Endodermal cell (in vitro differentiated cells): ENCODE measurements around the gene REEP5. TPM values are rescaled to one million over a fixed set of nuclear protein-coding genes. Genes with fewer than 3 reads are reported as not detected.
"Not testable (repeated sequence)": the region's sequence is repeated elsewhere in the genome, so short reads cannot be mapped to it uniquely, and the experiment has no call there.

Experiments used
- DNase-seq: peaks from one replicate; pipeline ENCODE4 v3.0.0-alpha.2; 2017
- H3K27ac ChIP-seq: 2 replicates; pipeline ENCODE4 v1.5.1; 2013; ENCODE audit warnings: mild to moderate bottlenecking, low read depth, low read length, moderate library complexity
- H3K27me3 ChIP-seq: 2 replicates; pipeline ENCODE4 v1.6.1; 2013; ENCODE audit warnings: mild to moderate bottlenecking, low read length, moderate library complexity; ENCODE audit not compliant: insufficient read depth, control insufficient read depth, poor library complexity, severe bottlenecking
- H3K36me3 ChIP-seq: 2 replicates; pipeline ENCODE4 v1.7.0; 2013; ENCODE audit warnings: mild to moderate bottlenecking, low read length, moderate library complexity; ENCODE audit not compliant: control insufficient read depth, insufficient read depth
- H3K4me1 ChIP-seq: one replicate; pipeline ENCODE4 v1.7.0; 2013; ENCODE audit warnings: low read length; ENCODE audit not compliant: control insufficient read depth, insufficient read depth
- H3K4me3 ChIP-seq: 2 replicates; pipeline ENCODE4 v1.5.1; 2013; ENCODE audit warnings: mild to moderate bottlenecking, low read length, moderate library complexity
- H3K9ac ChIP-seq: 2 replicates; pipeline ENCODE4 v1.6.1; 2013; ENCODE audit warnings: mild to moderate bottlenecking, low read length, moderate library complexity; ENCODE audit not compliant: poor library complexity, severe bottlenecking; ENCODE audit errors: extremely low read depth
- H3K9me3 ChIP-seq: 2 replicates; pipeline ENCODE4 v1.6.1; 2013; ENCODE audit warnings: mild to moderate bottlenecking, low read length, moderate library complexity; ENCODE audit not compliant: control insufficient read depth
- H3K27ac Mint-ChIP-seq: 2 replicates; pipeline ENCODE4 v1.8.0; 2020; ENCODE audit warnings: mixed read lengths
- H3K27me3 Mint-ChIP-seq: 2 replicates; pipeline ENCODE4 v1.8.0; 2021; ENCODE audit warnings: mild to moderate bottlenecking, mixed read lengths; ENCODE audit not compliant: insufficient read depth
- H3K36me3 Mint-ChIP-seq: 2 replicates; pipeline ENCODE4 v1.8.0; 2020; ENCODE audit warnings: low read depth, mixed read lengths
- H3K4me1 Mint-ChIP-seq: 2 replicates; pipeline ENCODE4 v1.8.0; 2020; ENCODE audit warnings: mixed read lengths
- H3K4me3 Mint-ChIP-seq: 2 replicates; pipeline ENCODE4 v1.8.0; 2020; ENCODE audit warnings: mild to moderate bottlenecking, moderate library complexity, mixed read lengths
- H3K9me3 Mint-ChIP-seq: 2 replicates; pipeline ENCODE4 v1.8.0; 2020; ENCODE audit warnings: mild to moderate bottlenecking, mixed read lengths
- CTCF ChIP-seq: fragments of 200-600 bp; sonication (generic); conservative IDR thresholded peaks from 2 replicates; pipeline ENCODE4 v1.5.0; 2021; ENCODE audit warnings: antibody characterized with exemption, mild to moderate bottlenecking
- WGBS, 2 experiments: methylation state at CpG; one replicate each; pipeline versions ENCODE4 v1.1.5 to v1.1.7; 2013; ENCODE audit warnings: missing lambda C conversion rate in 2 of 2, mixed read lengths in 1 of 2; ENCODE audit not compliant: insufficient coverage in 1 of 2, insufficient read length in 1 of 2; 5-methylcytosine and 5-hydroxymethylcytosine counted together
- total RNA-seq, 2 donors: library from RNA; stranded (reverse); fragmentation: NEBNext Ultra II Directional in 1 of 2; extraction: Animal tissue kit (Norgen Biotek cat#: 25700) in 1 of 2; gene quantifications; 2 replicates in 1 of 2; 3 replicates in 1 of 2; pipeline ENCODE4 v1.2.1, GENCODE V29; 2021

REEP5 gene
- total RNA-seq, 2 donors from 2014 or later, result 42.1 to 42.3 TPM

- H3K36me3 ChIP-seq, result peaks cover 27% of the 10 kb centered on the region
- H3K4me3 ChIP-seq, result no peak overlapping the region
- H3K4me1 ChIP-seq, result no peaks in the 10 kb centered on the region
- no peak overlapping the region for H3K27ac ChIP-seq
- Mint-ChIP-seq H3K27me3 (no peaks in the 10 kb centered on the region), H3K27ac (no peak overlapping the region), H3K4me3 (no peak overlapping the region), H3K4me1 (peaks cover 9% of the 10 kb centered on the region), H3K36me3 (peaks cover 33% of the 10 kb centered on the region), H3K9me3 (no peaks in the 10 kb centered on the region)
- H3K27me3 ChIP-seq, result no peaks in the 10 kb centered on the region
- no peak overlapping the region for H3K9ac ChIP-seq
- no peak for DNase-seq
- WGBS, 2 experiments, result 93 to 100% methylated on average over 2 to 3 of the region's 3 CpGs
- H3K9me3 ChIP-seq, result no peaks in the 10 kb centered on the region
- no peak for TF ChIP-seq CTCF
Observed at GRCh38 chr5:112906637-112907036, 15.4 kb downstream of the REEP5 start.

GRCh38 chr5:112904996-112905395 lies 17.0 kb downstream of the REEP5 start:
- not testable (repeated sequence) for H3K27me3 Mint-ChIP-seq, H3K4me1 Mint-ChIP-seq
- peaks cover 37% of the 10 kb centered on the region for H3K36me3 ChIP-seq

DNA sequence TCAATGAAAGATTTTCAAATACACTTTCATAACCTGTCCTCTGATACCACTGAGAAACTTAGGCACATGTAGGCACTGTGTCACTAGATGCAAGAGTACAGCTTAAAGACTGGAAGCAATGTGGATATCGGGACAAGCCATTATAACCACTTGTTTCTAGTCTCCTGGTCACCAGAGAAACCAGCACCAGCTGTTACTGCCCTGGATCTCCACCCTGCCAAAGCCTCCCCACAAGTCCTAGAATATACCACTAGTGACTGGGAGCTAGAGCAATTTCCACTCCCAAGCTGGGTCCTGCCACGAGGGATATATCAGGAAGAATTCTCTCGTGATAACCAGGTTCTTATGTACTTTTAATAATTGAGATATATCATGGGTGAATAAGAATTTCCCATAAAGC lies 19.5 kb downstream of the REEP5 start:
- Mint-ChIP-seq H3K4me3 (no peak overlapping the region), H3K36me3 (peaks cover 43% of the 10 kb centered on the region), H3K4me1 (no peaks in the 10 kb centered on the region), H3K9me3 (no peaks in the 10 kb centered on the region), H3K27me3 (no peaks in the 10 kb centered on the region), H3K27ac (peak overlapping the region; percentile 21)
- Histone ChIP-seq H3K27me3 (no peaks in the 10 kb centered on the region), H3K36me3 (peaks cover 59% of the 10 kb centered on the region), H3K27ac (no peak overlapping the region), H3K4me1 (no peaks in the 10 kb centered on the region), H3K9ac (no peak overlapping the region), H3K9me3 (no peaks in the 10 kb centered on the region), H3K4me3 (no peak overlapping the region)
- TF ChIP-seq CTCF, result no peak
- 87 to 100% methylated on average over 2 to 3 of the region's 3 CpGs for WGBS, 2 experiments
- DNase-seq, result peak; percentile 7

More at GRCh38 chr5:112904996-112905395, 17.0 kb downstream of the REEP5 start:
- not testable (repeated sequence) for H3K9ac ChIP-seq, H3K4me3 ChIP-seq, H3K9me3 Mint-ChIP-seq, H3K9me3 ChIP-seq, H3K4me1 ChIP-seq, H3K27me3 ChIP-seq, H3K4me3 Mint-ChIP-seq, DNase-seq, H3K27ac Mint-ChIP-seq, H3K27ac ChIP-seq
- H3K36me3 Mint-ChIP-seq, result peaks cover 34% of the 10 kb centered on the region
- 83 to 91% methylated on average over 1 to 3 of the region's 3 CpGs for WGBS, 2 experiments

DNA sequence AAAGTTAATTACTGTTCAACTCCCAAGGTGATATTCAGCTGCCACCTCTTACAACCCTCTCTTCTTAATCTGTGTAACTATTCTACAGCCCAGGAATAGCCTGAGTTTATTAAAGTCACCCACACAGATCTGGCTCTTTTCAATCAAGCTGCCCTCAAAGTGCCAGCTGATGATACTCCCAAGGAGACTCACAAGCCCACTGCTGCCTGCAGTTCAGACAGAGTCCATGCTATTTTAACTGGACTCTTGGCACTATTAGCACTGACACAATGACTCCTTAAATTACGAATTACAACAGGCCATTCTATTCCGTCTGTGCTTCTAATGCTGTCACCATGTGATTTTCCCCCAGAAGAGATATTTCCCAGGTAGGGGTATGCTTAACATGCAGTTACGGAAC lies 26.3 kb downstream of the REEP5 start:
- TF ChIP-seq CTCF, result no peak
- Histone ChIP-seq H3K4me3 (no peak overlapping the region), H3K9me3 (no peaks in the 10 kb centered on the region), H3K36me3 (peaks cover 69% of the 10 kb centered on the region), H3K4me1 (no peaks in the 10 kb centered on the region), H3K27ac (no peak overlapping the region), H3K27me3 (no peaks in the 10 kb centered on the region), H3K9ac (no peak overlapping the region)
- H3K4me3 Mint-ChIP-seq, result no peak overlapping the region
- no peaks in the 10 kb centered on the region for H3K9me3 Mint-ChIP-seq
- H3K27ac Mint-ChIP-seq, result no peak overlapping the region
- WGBS, 2 experiments, result 93 to 97% methylated on average over 3 of the region's 3 CpGs
- no peak for DNase-seq
- no peaks in the 10 kb centered on the region for H3K4me1 Mint-ChIP-seq
- H3K36me3 Mint-ChIP-seq, result peaks cover 61% of the 10 kb centered on the region
- H3K27me3 Mint-ChIP-seq, result no peaks in the 10 kb centered on the region
